Measurements from ENCODE around the gene ACOT8. TPM values are rescaled to one million over a fixed set of nuclear protein-coding genes. Genes with fewer than 3 reads are reported as not detected.
A peak's percentile ranks its signal among the peaks of the same experiment; 100 is the strongest.

Gene ACOT8
- total and polyA plus RNA-seq, 12 donors, result 33.7 to 134 (median 62.5) TPM

- H3K4me3 ChIP-seq, result no peak overlapping the region
- intact Hi-C loops (cut with DNase I), result no loop called here
- peak overlapping the region in 4 of 5 donors; percentile 3 to 70 (median 65) for H3K27ac ChIP-seq
- H3K36me3 ChIP-seq (replicated peaks in 1 of 2), result peaks cover 0 to 27% of the 10 kb centered on the region in 2 donors
- H3K4me1 ChIP-seq (replicated peaks in 1 of 2), result peaks cover 30 to 55% of the 10 kb centered on the region in 2 donors
- no peak for DNase-seq
- H3K27me3 ChIP-seq, result no peaks in the 10 kb centered on the region
- no peak for TF ChIP-seq POLR2A (IDR thresholded peaks at IDR 0.05)
- no peak for TF ChIP-seq CTCF (IDR thresholded peaks at IDR 0.05)
- no peaks in the 10 kb centered on the region for H3K9me3 ChIP-seq (replicated peaks in 1 of 3)
These were observed 5.7 kb downstream of the ACOT8 start for GRCh38 chr20:45851501-45851900.

- 10 to 63% (median 31%) methylated on average over 1 of the region's 1 CpG for WGBS, 4 donors
- intact Hi-C loops (cut with DNase I), result no loop called here
- Histone ChIP-seq H3K27me3 (no peaks in the 10 kb centered on the region), H3K9me3 (replicated peaks in 1 of 3) (no peaks in the 10 kb centered on the region), H3K4me3 (no peak overlapping the region), H3K36me3 (replicated peaks in 1 of 2) (peaks cover 0 to 33% of the 10 kb centered on the region in 2 donors), H3K4me1 (replicated peaks in 1 of 2) (peaks cover 25 to 49% of the 10 kb centered on the region in 2 donors), H3K27ac (peak overlapping the region; percentile 2 to 70 (median 64))
- TF ChIP-seq CTCF (IDR thresholded peaks at IDR 0.05) (no peak), POLR2A (IDR thresholded peaks at IDR 0.05) (no peak)
- DNase-seq, result peak in 4 of 7 donors; percentile 52 to 65 (median 56)
These were observed 6.3 kb downstream of the ACOT8 start for GRCh38 chr20:45850926-45851325.

GRCh38 chr20:45850238-45850637, 7.0 kb downstream of the ACOT8 start:
- TF ChIP-seq POLR2A (IDR thresholded peaks at IDR 0.05) (no peak), CTCF (IDR thresholded peaks at IDR 0.05) (no peak)
- DNase-seq, result peak in 1 of 7 donors; percentile 12
- intact Hi-C loops (cut with DNase I), result no loop called here
- 94 to 100% (median 96%) methylated on average over 1 to 2 of the region's 2 CpGs for WGBS, 4 donors
- Histone ChIP-seq H3K4me3 (no peak overlapping the region), H3K36me3 (replicated peaks in 1 of 2) (peaks cover 0 to 39% of the 10 kb centered on the region in 2 donors), H3K9me3 (replicated peaks in 1 of 3) (no peaks in the 10 kb centered on the region), H3K27ac (peak overlapping the region in 4 of 5 donors; percentile 2 to 70 (median 65)), H3K4me1 (replicated peaks in 1 of 2) (peaks cover 19 to 42% of the 10 kb centered on the region in 2 donors), H3K27me3 (no peaks in the 10 kb centered on the region)

GRCh38 chr20:45848969-45849582, 8.1 kb downstream of the ACOT8 start:
- WGBS, 4 donors, result 58 to 72% (median 60%) methylated on average over 8 of the region's 8 CpGs
- peak in 1 of 2 donors; percentile 38 for TF ChIP-seq POLR2A (IDR thresholded peaks at IDR 0.05)
- TF ChIP-seq CTCF (IDR thresholded peaks at IDR 0.05), result no peak
- intact Hi-C loops (cut with DNase I), result no loop called here
- peaks cover 0 to 51% of the 10 kb centered on the region in 2 donors for H3K36me3 ChIP-seq (replicated peaks in 1 of 2)
- H3K9me3 ChIP-seq (replicated peaks in 1 of 3), result no peaks in the 10 kb centered on the region
- peak overlapping the region in 3 of 5 donors; percentile 64 to 70 (median 66) for H3K27ac ChIP-seq
- DNase-seq, result peak; percentile 59 to 90 (median 83)
- H3K4me3 ChIP-seq, result no peak overlapping the region
- peaks cover 14 to 33% of the 10 kb centered on the region in 2 donors for H3K4me1 ChIP-seq (replicated peaks in 1 of 2)
- H3K27me3 ChIP-seq, result no peaks in the 10 kb centered on the region
